ENCODE results near the gene RFX7.

The RFX7 gene

DNA sequence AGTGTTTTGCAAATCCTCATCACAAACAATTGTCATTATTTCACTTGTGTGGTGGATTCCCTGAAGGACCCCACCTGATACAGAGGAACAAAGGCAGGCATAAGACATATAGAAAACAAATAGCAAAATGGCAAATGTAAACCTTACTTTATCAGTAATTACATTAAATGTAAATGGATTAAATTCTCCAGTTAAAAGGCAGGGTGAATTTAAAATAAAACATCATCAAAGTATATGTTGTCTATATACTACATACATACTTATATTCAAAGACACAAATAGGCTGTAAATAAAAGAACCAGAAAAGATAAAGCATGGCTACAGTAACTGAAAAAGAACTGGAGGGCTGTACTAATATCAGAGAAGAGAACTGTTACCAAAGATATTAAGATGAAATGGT, 117.3 kb downstream of the RFX7 start:
- no peak for DNase-seq (ENCODE audit: low spot score)

- no peak for DNase-seq (ENCODE audit: low spot score)
These were observed 119.3 kb downstream of the RFX7 start for GRCh38 chr15:56124391-56124790.

GRCh38 chr15:56105855-56106254, 137.8 kb downstream of the RFX7 start:
- DNase-seq (ENCODE audit: low spot score), result no peak

- DNase-seq (ENCODE audit: low spot score), result peak; percentile 41
These were observed 141.2 kb downstream of the RFX7 start for GRCh38 chr15:56102441-56102840.

GRCh38 chr15:56099311-56099710, 144.4 kb downstream of the RFX7 start:
- DNase-seq (ENCODE audit: low spot score), result peak; percentile 20

GRCh38 chr15:56098195-56098863, 145.3 kb downstream of the RFX7 start:
- DNase-seq (ENCODE audit: low spot score), result no peak

- no peak for DNase-seq (ENCODE audit: low spot score)
These were observed 148.3 kb downstream of the RFX7 start for GRCh38 chr15:56095406-56095805.

- no peak for DNase-seq (ENCODE audit: low spot score)
These were observed 149.5 kb downstream of the RFX7 start for GRCh38 chr15:56094171-56094570.

- no peak for DNase-seq (ENCODE audit: low spot score)
These were observed 155.3 kb downstream of the RFX7 start for GRCh38 chr15:56088389-56088788.

DNA sequence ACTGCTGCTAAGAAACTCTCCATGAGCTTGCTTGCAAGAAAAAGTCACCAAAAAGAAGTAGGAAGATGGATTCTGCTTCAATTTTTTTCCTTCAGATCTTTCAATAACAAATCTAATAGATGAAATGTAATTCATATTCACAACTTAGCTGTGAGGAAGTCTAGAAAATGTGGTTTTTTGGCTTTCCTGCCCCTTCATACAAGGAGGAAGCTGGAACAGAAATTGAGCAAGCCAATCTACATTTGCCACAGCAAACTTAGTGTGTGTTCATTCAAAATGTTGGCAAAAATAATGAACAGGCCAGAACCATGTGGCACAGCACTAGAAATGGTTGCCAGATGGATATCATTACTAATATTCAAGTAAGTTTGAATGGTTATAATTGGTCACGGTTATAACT, 157.1 kb downstream of the RFX7 start:
- DNase-seq (ENCODE audit: low spot score), result no peak

DNA sequence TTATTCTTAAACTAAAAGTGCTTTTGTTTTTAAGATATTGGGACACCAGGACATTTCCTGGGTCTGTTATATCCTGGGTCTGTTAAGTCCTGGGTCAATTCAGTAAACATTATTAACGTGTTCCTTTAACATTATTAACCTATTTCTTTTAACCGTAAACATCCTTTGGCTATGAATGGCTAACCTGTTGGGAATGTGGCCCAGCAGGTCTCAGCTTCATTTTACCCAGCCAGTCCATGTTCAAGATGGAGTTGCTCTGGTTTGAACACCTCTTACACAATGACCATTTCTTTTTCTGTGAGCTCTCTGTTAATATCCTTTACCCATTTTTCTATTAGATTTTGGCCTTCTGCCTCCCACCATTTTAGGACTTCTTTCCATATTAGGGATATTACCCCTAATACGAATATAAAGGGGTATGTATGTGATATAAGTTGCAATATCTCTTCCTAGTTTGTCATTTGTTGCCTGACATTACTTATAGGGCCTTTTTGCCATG, 161.4 kb downstream of the RFX7 start:
- DNase-seq (ENCODE audit: low spot score), result no peak

DNA sequence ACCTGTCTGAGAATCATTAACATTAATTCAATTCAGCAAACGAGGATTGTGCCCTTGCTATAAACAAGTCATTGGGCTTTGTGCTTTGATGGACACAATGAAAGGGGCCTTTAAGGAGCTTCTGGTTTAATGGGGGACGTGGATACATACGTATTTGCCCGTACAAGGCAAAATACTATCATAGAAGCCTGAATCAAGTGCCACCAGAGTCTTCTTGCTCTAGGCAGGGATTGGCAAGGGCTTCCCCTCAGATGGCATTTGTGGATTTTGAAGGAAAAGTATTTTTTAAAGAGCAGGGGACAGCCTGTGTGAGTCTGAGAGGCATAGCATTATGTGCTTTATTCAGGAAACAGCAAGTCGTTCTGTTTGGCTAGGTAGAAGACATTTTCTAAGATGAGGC, 166.6 kb downstream of the RFX7 start:
- DNase-seq (ENCODE audit: low spot score), result no peak

DNA sequence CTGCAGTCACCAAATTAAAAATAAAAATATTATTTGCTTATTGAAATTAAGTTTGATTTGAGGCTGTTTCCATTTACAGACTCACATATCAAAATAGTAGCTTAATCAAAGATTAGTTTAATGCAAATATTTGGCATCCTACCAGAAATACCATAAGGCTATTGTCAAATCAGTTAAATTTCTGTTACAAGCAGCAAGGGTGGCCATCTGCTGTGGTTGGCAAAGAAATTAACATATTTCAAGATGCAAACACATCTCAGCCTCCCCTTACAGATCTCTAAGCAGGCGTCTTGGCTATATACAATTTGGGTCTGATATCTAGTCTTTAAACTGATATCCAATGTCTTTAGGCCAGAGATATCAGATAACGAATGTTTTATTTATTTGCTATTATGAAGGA, 167.0 kb downstream of the RFX7 start:
- DNase-seq (ENCODE audit: low spot score), result no peak

DNA sequence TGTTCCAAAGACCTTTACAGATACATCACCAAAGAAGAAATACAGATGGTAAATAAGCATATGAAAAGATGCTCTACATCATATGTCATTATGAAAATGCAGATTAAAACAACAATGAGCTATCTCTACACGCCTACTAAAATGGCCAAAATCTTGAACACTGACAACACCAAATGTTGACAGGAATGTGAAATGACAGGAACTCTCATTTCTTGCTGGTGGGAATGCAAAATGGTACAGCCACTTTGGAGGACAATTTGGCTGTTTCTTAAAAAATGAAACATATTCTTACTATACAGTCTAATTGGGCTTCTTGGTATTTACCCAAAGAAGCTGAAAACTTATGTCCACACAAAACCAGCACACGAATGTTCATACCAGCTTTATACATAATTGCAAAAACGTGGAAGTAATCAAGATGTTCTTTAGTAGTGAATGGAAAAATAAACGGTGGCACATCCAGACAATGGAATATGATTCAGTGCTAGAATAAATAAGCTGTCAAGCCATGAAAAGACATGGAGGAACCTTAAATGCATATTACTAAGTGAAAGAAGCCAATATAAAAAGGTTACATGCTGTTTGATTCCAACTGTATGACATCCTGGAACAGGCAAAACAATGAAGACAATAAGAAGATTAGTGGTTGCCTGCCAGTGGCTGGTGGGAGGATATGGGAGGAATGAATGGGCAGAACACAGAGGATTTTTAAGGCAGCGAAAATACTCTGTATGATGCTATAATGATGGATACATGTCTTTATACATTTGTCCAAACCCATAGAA, 169.0 kb downstream of the RFX7 start:
- DNase-seq (ENCODE audit: low spot score), result no peak

- DNase-seq (ENCODE audit: low spot score), result no peak
These were observed 179.5 kb downstream of the RFX7 start for GRCh38 chr15:56064152-56064551.

GRCh38 chr15:56059716-56060115, 184.0 kb downstream of the RFX7 start:
- no peak for DNase-seq (ENCODE audit: low spot score)

DNA sequence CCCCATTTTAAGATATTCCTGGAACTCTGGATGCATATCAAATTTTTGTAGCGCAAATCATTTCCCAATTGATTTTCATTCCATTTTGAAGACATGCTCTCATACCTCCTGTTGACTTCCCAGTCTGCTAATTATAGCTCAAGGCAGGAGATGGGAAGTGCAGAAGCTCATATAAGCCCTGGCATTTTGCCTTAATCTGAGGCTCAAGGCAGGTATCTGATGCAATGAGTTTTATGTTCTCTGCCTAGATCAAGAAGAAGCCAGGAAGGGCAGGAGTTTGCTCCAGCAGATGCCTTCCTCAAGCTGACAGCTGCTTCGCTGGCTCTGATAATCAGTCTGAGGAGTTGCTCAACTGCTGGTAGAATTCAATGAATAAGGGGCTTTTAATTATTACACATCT, 184.7 kb downstream of the RFX7 start:
- no peak for DNase-seq (ENCODE audit: low spot score)

DNA sequence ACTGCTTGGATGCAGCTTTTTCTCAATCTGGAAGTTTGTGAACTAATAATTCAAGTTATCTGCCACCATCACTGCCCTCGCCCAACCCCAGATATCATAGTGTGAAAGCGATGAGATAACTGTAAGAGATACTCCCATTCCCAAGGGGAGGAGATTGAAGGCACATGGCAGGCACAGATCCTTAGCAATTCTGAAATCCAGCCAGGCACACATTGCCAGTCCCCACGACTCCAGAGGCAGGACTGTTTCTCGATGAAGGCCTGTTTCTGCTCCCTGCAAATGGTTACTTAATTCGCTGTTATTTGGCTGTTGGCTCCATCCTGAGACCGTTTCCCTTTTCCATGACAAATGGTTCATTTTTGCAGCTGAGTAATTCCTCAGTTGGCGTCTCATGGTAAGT, 187.1 kb downstream of the RFX7 start:
- DNase-seq (ENCODE audit: low spot score), result no peak

GRCh38 chr15:56053046-56053400, 190.7 kb downstream of the RFX7 start:
- no peak for DNase-seq (ENCODE audit: low spot score)

- DNase-seq (ENCODE audit: low spot score), result peak; percentile 16
These were observed 191.2 kb downstream of the RFX7 start for GRCh38 chr15:56052395-56053045.

DNA sequence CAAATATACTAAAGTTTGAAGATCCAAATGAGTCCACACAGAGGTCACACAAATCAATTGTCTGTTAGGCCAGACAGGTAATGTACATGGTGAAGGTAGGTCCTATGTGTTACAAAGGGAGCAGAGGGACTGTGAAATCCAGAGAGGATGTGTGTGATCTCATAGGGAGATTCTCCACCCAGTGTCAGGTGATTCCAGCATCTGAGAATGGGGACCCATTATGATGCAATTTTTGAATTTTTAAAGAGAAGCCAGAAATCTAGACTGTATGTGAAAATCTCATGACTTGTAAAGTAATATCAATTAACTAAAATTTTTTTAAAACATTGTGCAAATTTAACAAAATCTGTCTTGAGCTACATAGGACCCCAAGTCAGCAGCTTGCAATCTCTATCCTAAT, 192.0 kb downstream of the RFX7 start:
- no peak for DNase-seq (ENCODE audit: low spot score)

DNA sequence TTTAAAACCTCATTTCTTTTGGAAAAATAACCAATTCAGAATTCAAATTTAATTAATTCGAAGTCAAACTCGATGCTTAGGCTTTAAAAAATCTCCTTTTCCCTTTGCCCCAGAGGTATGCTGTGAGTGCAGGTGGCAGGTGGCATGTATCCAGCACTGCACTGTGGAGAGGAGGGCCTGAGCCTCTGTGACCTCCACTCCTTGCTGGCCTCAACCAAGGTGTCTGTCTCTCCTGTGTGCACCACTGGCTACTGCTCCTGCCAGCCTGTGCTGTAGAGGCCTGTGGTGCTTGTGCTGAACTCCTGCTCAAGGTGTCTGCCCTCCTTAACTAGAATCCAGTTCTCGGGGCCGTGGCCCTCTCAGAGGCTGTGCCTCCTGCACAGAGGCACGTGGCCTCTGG, 194.1 kb downstream of the RFX7 start:
- no peak for DNase-seq (ENCODE audit: low spot score)

GRCh38 chr15:56047354-56047753, 196.3 kb downstream of the RFX7 start:
- DNase-seq (ENCODE audit: low spot score), result no peak
